H9 (cell line): ENCODE results near the gene TENM4. TPM values are rescaled to one million over a fixed set of nuclear protein-coding genes. Genes with fewer than 3 reads are reported as not detected.

Experiments used
- DNase-seq: peaks from one replicate; pipeline ENCODE4 v3.0.0-alpha.2; 2017
- H2AFZ ChIP-seq: one replicate; pipeline ENCODE4 v1.6.1; 2013; ENCODE audit warnings: mild to moderate bottlenecking, low read length, control low read depth, moderate library complexity
- H2AK5ac ChIP-seq: 2 replicates; pipeline ENCODE4 v1.6.1; 2013; ENCODE audit warnings: low read length, control low read depth, mixed read lengths; ENCODE audit not compliant: insufficient read length
- H2BK120ac ChIP-seq: one replicate; pipeline ENCODE4 v1.6.1; 2013; ENCODE audit warnings: low read depth, mild to moderate bottlenecking, low read length, control low read depth, inconsistent platforms; ENCODE audit not compliant: poor library complexity, severe bottlenecking
- H2BK12ac ChIP-seq: 2 replicates; pipeline ENCODE4 v1.6.1; 2013; ENCODE audit warnings: low read length, control low read depth, mixed read lengths, low read depth; ENCODE audit not compliant: insufficient read length
- H2BK15ac ChIP-seq: 2 replicates; pipeline ENCODE4 v1.6.1; 2013; ENCODE audit warnings: low read depth, low read length, control low read depth
- H2BK20ac ChIP-seq: one replicate; pipeline ENCODE4 v1.6.1; 2013; ENCODE audit warnings: low read depth, mild to moderate bottlenecking, low read length, control low read depth, inconsistent platforms; ENCODE audit not compliant: poor library complexity, severe bottlenecking
- H2BK5ac ChIP-seq: 2 replicates; pipeline ENCODE4 v1.6.1; 2013; ENCODE audit warnings: low read length, control low read depth, mixed read lengths; ENCODE audit not compliant: insufficient read length
- H3K14ac ChIP-seq: 2 replicates; pipeline ENCODE4 v1.6.1; 2013; ENCODE audit warnings: low read length, control low read depth; ENCODE audit not compliant: insufficient read depth
- H3K18ac ChIP-seq: 2 replicates; pipeline ENCODE4 v1.6.1; 2013; ENCODE audit warnings: low read depth, mild to moderate bottlenecking, mixed read lengths, low read length, control low read depth; ENCODE audit not compliant: insufficient read length
- H3K23ac ChIP-seq: 2 replicates; pipeline ENCODE4 v1.6.1; 2013; ENCODE audit warnings: low read length, control low read depth, mixed read lengths, low read depth; ENCODE audit not compliant: insufficient read length
- H3K23me2 ChIP-seq: 2 replicates; pipeline ENCODE4 v1.6.1; 2013; ENCODE audit warnings: low read depth, mild to moderate bottlenecking, mixed read lengths, low read length, control low read depth; ENCODE audit not compliant: insufficient read length, poor library complexity, severe bottlenecking
- H3K27ac ChIP-seq: 2 replicates; pipeline ENCODE4 v1.5.1; 2013; ENCODE audit warnings: low read length, control low read depth, mixed read lengths, low read depth; ENCODE audit not compliant: insufficient read length
- H3K27me3 ChIP-seq: 2 replicates; pipeline ENCODE4 v1.6.1; 2013; ENCODE audit warnings: low read length, control low read depth, inconsistent platforms; ENCODE audit not compliant: insufficient read depth
- H3K4ac ChIP-seq: 2 replicates; pipeline ENCODE4 v1.6.1; 2013; ENCODE audit warnings: low read depth, mild to moderate bottlenecking, control low read depth, inconsistent platforms, low read length, moderate library complexity
- H3K4me1 ChIP-seq: 2 replicates; pipeline ENCODE4 v1.6.1; 2013; ENCODE audit warnings: low read length, control low read depth, inconsistent platforms; ENCODE audit not compliant: insufficient read depth
- H3K4me2 ChIP-seq: 2 replicates; pipeline ENCODE4 v1.6.1; 2013; ENCODE audit warnings: low read length, control low read depth, mixed read lengths; ENCODE audit not compliant: insufficient read length, insufficient read depth
- H3K56ac ChIP-seq: 2 replicates; pipeline ENCODE4 v1.6.1; 2013; ENCODE audit warnings: low read depth, mild to moderate bottlenecking, mixed read lengths, low read length, control low read depth; ENCODE audit not compliant: insufficient read length
- H3K79me1 ChIP-seq: 2 replicates; pipeline ENCODE4 v1.6.1; 2013; ENCODE audit warnings: low read depth, mild to moderate bottlenecking, moderate library complexity, low read length, control low read depth, inconsistent platforms; ENCODE audit not compliant: insufficient read depth, poor library complexity, severe bottlenecking
- H3K79me2 ChIP-seq: 2 replicates; pipeline ENCODE4 v1.6.1; 2013; ENCODE audit warnings: low read length, control low read depth, inconsistent platforms; ENCODE audit not compliant: insufficient read depth
- H3K9ac ChIP-seq: 2 replicates; pipeline ENCODE4 v1.6.1; 2013; ENCODE audit warnings: low read length, control low read depth, mixed read lengths; ENCODE audit not compliant: insufficient read length; ENCODE audit errors: extremely low read depth
- H3K9me3 ChIP-seq: one replicate; pipeline ENCODE4 v1.6.1; 2013; ENCODE audit warnings: low read depth, low read length, inconsistent platforms; ENCODE audit not compliant: control insufficient read depth
- H3T11ph ChIP-seq: one replicate; pipeline ENCODE4 v1.6.1; 2013; ENCODE audit warnings: mild to moderate bottlenecking, low read length, control low read depth, inconsistent platforms
- H4K20me1 ChIP-seq: one replicate; pipeline ENCODE4 v1.6.1; 2013; ENCODE audit not compliant: control insufficient read depth, insufficient read length, insufficient read depth
- H4K5ac ChIP-seq: 2 replicates; pipeline ENCODE4 v1.6.1; 2013; ENCODE audit warnings: low read depth, mild to moderate bottlenecking, mixed read lengths, low read length, control low read depth; ENCODE audit not compliant: insufficient read length
- H4K8ac ChIP-seq: replicated peaks from 2 replicates; pipeline ENCODE4 v1.6.1; 2013; ENCODE audit warnings: low read length, control low read depth, mixed read lengths, low read depth; ENCODE audit not compliant: insufficient read length
- H4K91ac ChIP-seq: 2 replicates; pipeline ENCODE4 v1.6.1; 2013; ENCODE audit warnings: low read depth, mild to moderate bottlenecking, moderate library complexity, mixed read lengths, low read length, control low read depth; ENCODE audit not compliant: insufficient read length
- H3K27ac Mint-ChIP-seq, 3 experiments: 2 replicates in 2 of 3; 3 replicates in 1 of 3; pipeline ENCODE4 v1.8.0; 2020 to 2021; ENCODE audit warnings: mixed read lengths in 3 of 3, mild to moderate bottlenecking in 1 of 3, moderate library complexity in 1 of 3
- H3K27me3 Mint-ChIP-seq: 2 replicates; pipeline ENCODE4 v1.8.0; 2021; ENCODE audit warnings: low read depth, mild to moderate bottlenecking, moderate library complexity, mixed read lengths
- H3K36me3 Mint-ChIP-seq, 3 experiments: 2 replicates in 2 of 3; 3 replicates in 1 of 3; pipeline ENCODE4 v1.8.0; 2020 to 2021; ENCODE audit warnings: low read depth in 3 of 3, mixed read lengths in 3 of 3; ENCODE audit not compliant: insufficient read depth in 1 of 3
- H3K4me1 Mint-ChIP-seq, 2 experiments: 2 replicates each; pipeline ENCODE4 v1.8.0; 2020; ENCODE audit warnings: mixed read lengths in 2 of 2
- H3K4me3 Mint-ChIP-seq, 2 experiments: 2 replicates in 1 of 2; 3 replicates in 1 of 2; pipeline ENCODE4 v1.8.0; 2020 to 2021; ENCODE audit warnings: mild to moderate bottlenecking in 2 of 2, mixed read lengths in 2 of 2, moderate library complexity in 1 of 2
- H3K9me3 Mint-ChIP-seq, 2 experiments: 2 replicates in 1 of 2; 3 replicates in 1 of 2; pipeline ENCODE4 v1.8.0; 2020; ENCODE audit warnings: mild to moderate bottlenecking in 2 of 2, mixed read lengths in 2 of 2, moderate library complexity in 1 of 2
- CTCF ChIP-seq: fragments of 200-600 bp; sonication (generic); conservative IDR thresholded peaks from 3 replicates; pipeline ENCODE4 v1.8.0; 2021; ENCODE audit warnings: antibody characterized with exemption, mild to moderate bottlenecking
- WGBS: extraction: QIAGEN DNeasy Blood & Tissue Kit; methylation state at CpG from one replicate; pipeline ENCODE4 v1.1.7; 2013; ENCODE audit warnings: missing lambda C conversion rate, low lambda C conversion rate, mixed read lengths; ENCODE audit not compliant: insufficient read length; ENCODE audit errors: extremely low coverage; 5-methylcytosine and 5-hydroxymethylcytosine counted together
- total RNA-seq: library from RNA; stranded (reverse); gene quantifications from 2 replicates; pipeline ENCODE4 v1.2.1, GENCODE V29; 2021

TENM4 gene
- total RNA-seq, 1 experiment from 2014 or later, result 4.6 TPM

GRCh38 chr11:78870655-78871054 lies 570.2 kb downstream of the TENM4 start:
- no peak overlapping the region; a peak in 1 of 7 replicates for H3K27ac Mint-ChIP-seq
- Histone ChIP-seq H4K8ac (no peak overlapping the region), H3K27ac (no peak overlapping the region), H3K56ac (no peak overlapping the region), H3K23ac (no peak overlapping the region), H3K9ac (no peak overlapping the region), H2BK5ac (no peak overlapping the region), H3K18ac (no peak overlapping the region), H3K14ac (no peak overlapping the region), H3K4me1 (peaks cover 18% of the 10 kb centered on the region), H4K5ac (no peak overlapping the region), H2AFZ (no peak overlapping the region), H4K20me1 (no peaks in the 10 kb centered on the region), H2BK20ac (no peak overlapping the region), H4K91ac (no peak overlapping the region), H2BK12ac (no peak overlapping the region), H3K79me1 (no peaks in the 10 kb centered on the region), H3T11ph (no peak overlapping the region), H3K4ac (no peak overlapping the region), H3K9me3 (no peaks in the 10 kb centered on the region), H3K23me2 (no peaks in the 10 kb centered on the region), H2AK5ac (no peak overlapping the region), H2BK120ac (no peak overlapping the region), H3K79me2 (no peaks in the 10 kb centered on the region), H2BK15ac (no peak overlapping the region), H3K4me2 (no peak overlapping the region), H3K27me3 (no peaks in the 10 kb centered on the region)
- no CpG with 5 or more reads among the region's 4 CpGs for WGBS
- H3K27me3 Mint-ChIP-seq, result peaks cover 1% of the 10 kb centered on the region; the same call in 1 of the 2 replicates
- H3K9me3 Mint-ChIP-seq, result no peaks in the 10 kb centered on the region
- DNase-seq, result no peak
- no peak for TF ChIP-seq CTCF
- peaks cover 0 to 4% (median 0%) of the 10 kb centered on the region in 3 experiments; a peak in 2 of 7 replicates for H3K36me3 Mint-ChIP-seq
- no peak overlapping the region for H3K4me3 Mint-ChIP-seq
- H3K4me1 Mint-ChIP-seq, result peaks cover 47 to 48% of the 10 kb centered on the region in 2 experiments
